Nephron progenitor cell (in vitro differentiated cells): ENCODE measurements around the gene CCL1.

Experiments used
- DNase-seq: peaks from one replicate; pipeline ENCODE4 v3.0.0; 2021
- H3K27ac Mint-ChIP-seq: 2 replicates; pipeline ENCODE4 v1.8.0; 2021; ENCODE audit warnings: mild to moderate bottlenecking, moderate library complexity, mixed read lengths
- H3K27me3 Mint-ChIP-seq: 2 replicates; pipeline ENCODE4 v1.8.0; 2021; ENCODE audit warnings: mild to moderate bottlenecking, low read depth, mixed read lengths; ENCODE audit not compliant: poor library complexity
- H3K36me3 Mint-ChIP-seq: 2 replicates; pipeline ENCODE4 v1.8.0; 2021; ENCODE audit warnings: low read depth, mixed read lengths
- H3K4me1 Mint-ChIP-seq: 2 replicates; pipeline ENCODE4 v1.8.0; 2021; ENCODE audit warnings: mixed read lengths
- H3K4me3 Mint-ChIP-seq: 2 replicates; pipeline ENCODE4 v1.8.0; 2021; ENCODE audit warnings: mild to moderate bottlenecking, moderate library complexity, mixed read lengths
- H3K9me3 Mint-ChIP-seq: 2 replicates; pipeline ENCODE4 v1.8.0; 2021; ENCODE audit warnings: mild to moderate bottlenecking, moderate library complexity, mixed read lengths
- CTCF ChIP-seq: fragments of 200-600 bp; sonication (generic); IDR thresholded peaks from 2 replicates; pipeline ENCODE4 v1.5.0; 2021; ENCODE audit warnings: antibody characterized with exemption

CCL1 gene

GRCh38 chr17:34365340-34365739 lies 2.3 kb upstream of the CCL1 start:
- Mint-ChIP-seq H3K27ac (no peak overlapping the region), H3K27me3 (peaks cover 28% of the 10 kb centered on the region), H3K4me3 (no peak overlapping the region), H3K4me1 (peaks cover 6% of the 10 kb centered on the region), H3K36me3 (no peaks in the 10 kb centered on the region), H3K9me3 (no peaks in the 10 kb centered on the region)
- no peak for DNase-seq
- no peak for TF ChIP-seq CTCF

- Mint-ChIP-seq H3K27ac (no peak overlapping the region), H3K4me3 (no peak overlapping the region), H3K36me3 (no peaks in the 10 kb centered on the region), H3K27me3 (peaks cover 28% of the 10 kb centered on the region), H3K9me3 (no peaks in the 10 kb centered on the region), H3K4me1 (peaks cover 1% of the 10 kb centered on the region)
- DNase-seq, result no peak
- no peak for TF ChIP-seq CTCF
These were observed 1.7 kb upstream of the CCL1 start for GRCh38 chr17:34364751-34365150.

DNA sequence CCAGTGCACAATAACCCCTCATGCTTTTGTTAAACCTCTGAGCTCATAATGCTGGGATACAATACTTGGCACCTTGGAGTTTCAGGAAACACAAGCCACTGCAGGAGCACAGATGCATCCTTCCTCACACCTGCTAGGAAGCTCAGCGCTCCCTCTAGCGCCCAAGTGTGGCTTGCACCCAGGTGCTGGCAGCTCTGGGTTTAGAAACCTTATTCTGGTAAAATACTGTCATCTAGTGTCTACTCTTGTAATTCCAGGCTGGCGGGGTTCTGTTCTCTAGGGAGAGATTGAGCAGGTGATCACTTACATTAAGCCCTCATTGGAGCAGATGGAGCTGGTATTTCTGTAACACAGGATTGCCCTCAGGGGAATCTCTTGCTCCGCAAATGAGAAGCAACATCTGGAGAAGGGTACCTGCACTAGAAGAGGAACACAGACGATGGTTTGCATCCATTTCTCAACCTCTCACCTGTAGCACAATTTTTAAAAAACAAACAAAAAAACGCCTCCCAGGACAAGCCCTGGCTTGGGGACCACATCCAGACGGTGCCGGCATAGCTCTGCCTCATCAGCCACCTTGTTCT lies 1.5 kb downstream of the CCL1 start:
- peak; percentile 99 for TF ChIP-seq CTCF
- H3K4me3 Mint-ChIP-seq, result no peak overlapping the region
- no peaks in the 10 kb centered on the region for H3K4me1 Mint-ChIP-seq
- H3K36me3 Mint-ChIP-seq, result no peaks in the 10 kb centered on the region
- peak; percentile 89 for DNase-seq
- H3K27ac Mint-ChIP-seq, result no peak overlapping the region
- peaks cover 19% of the 10 kb centered on the region for H3K27me3 Mint-ChIP-seq
- H3K9me3 Mint-ChIP-seq, result no peaks in the 10 kb centered on the region

GRCh38 chr17:34360601-34361270 lies 2.3 kb downstream of the CCL1 start:
- peaks cover 16% of the 10 kb centered on the region for H3K27me3 Mint-ChIP-seq
- H3K4me1 Mint-ChIP-seq, result no peaks in the 10 kb centered on the region
- H3K36me3 Mint-ChIP-seq, result no peaks in the 10 kb centered on the region
- no peak overlapping the region for H3K27ac Mint-ChIP-seq
- no peak for DNase-seq
- no peak for TF ChIP-seq CTCF
- no peaks in the 10 kb centered on the region for H3K9me3 Mint-ChIP-seq
- H3K4me3 Mint-ChIP-seq, result no peak overlapping the region

DNA sequence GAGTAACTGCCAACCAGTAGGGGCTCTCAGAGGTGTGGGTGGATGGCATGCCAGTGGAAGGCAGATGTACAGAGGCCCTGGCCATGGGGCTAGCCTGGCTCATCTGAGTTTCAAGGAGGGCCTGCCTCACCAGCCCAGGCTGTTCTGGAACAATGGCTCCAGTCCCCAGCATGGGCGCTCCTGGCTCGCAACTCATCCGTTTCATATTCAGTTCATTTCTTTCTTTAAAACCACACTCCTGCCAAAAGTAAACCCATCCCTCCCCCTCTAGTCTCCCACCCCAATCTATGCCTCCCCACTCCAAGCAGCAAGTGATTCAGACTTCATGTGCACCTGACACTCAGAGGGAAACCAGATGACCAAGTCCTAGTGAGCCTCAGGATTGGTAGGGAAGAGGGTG lies 4.4 kb downstream of the CCL1 start:
- peaks cover 5% of the 10 kb centered on the region for H3K9me3 Mint-ChIP-seq
- H3K27ac Mint-ChIP-seq, result no peak overlapping the region
- H3K36me3 Mint-ChIP-seq, result no peaks in the 10 kb centered on the region
- H3K27me3 Mint-ChIP-seq, result peaks cover 16% of the 10 kb centered on the region
- no peaks in the 10 kb centered on the region for H3K4me1 Mint-ChIP-seq
- H3K4me3 Mint-ChIP-seq, result no peak overlapping the region
- no peak for DNase-seq
- no peak for TF ChIP-seq CTCF

DNA sequence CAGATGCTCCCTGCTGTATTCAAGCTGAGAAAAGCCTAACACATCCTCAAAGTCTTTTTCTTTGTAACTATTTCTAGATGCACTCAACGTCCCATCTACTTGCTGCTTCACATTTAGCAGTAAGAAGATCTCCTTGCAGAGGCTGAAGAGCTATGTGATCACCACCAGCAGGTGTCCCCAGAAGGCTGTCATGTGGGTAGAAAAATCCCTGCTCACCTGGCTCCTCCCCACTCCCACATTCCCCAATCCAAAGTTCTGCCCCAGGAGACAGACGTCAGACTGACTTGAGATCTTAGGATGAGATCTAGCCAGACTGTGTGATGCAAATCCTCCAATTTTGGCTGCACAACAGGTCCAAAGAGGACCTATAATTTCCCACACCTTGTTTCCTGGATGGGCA lies 5.6 kb downstream of the CCL1 start:
- Mint-ChIP-seq H3K27ac (no peak overlapping the region), H3K9me3 (peaks cover 7% of the 10 kb centered on the region), H3K36me3 (no peaks in the 10 kb centered on the region), H3K4me1 (no peaks in the 10 kb centered on the region), H3K27me3 (peaks cover 7% of the 10 kb centered on the region), H3K4me3 (no peak overlapping the region)
- DNase-seq, result no peak
- no peak for TF ChIP-seq CTCF
